Gastroesophageal sphincter (tissue), 4 donors: ENCODE data around the gene PLA2G4A. TPM values are rescaled to one million over a fixed set of nuclear protein-coding genes. Genes with fewer than 3 reads are reported as not detected.

ENCODE experiments used
- ATAC-seq: fragments of 150-250 bp; one replicate; pipeline ENCODE4 v1.9.1; 2016; ENCODE audit warnings: mild to moderate bottlenecking, moderate library complexity
- H3K27ac ChIP-seq, 4 donors: fragments of 200-600 bp; sonication (generic) in 3 of 4; 1 replicate in 3 of 4; 2 replicates in 1 of 4; pipeline ENCODE4 v1.5.1; 2016 to 2019
- H3K27me3 ChIP-seq: fragments of 200-600 bp; sonication (generic); one replicate; pipeline ENCODE4 v1.5.1; 2019
- H3K36me3 ChIP-seq, 2 donors: fragments of 200-600 bp; sonication (generic); one replicate each; pipeline ENCODE4 v1.5.1; 2019; ENCODE audit warnings: control low read depth in 1 of 2
- H3K4me1 ChIP-seq, 3 donors: fragments of 200-600 bp; sonication (generic); 1 replicate in 2 of 3; 2 replicates in 1 of 3; pipeline ENCODE4 v1.5.1; 2016 to 2019; ENCODE audit warnings: control low read depth in 2 of 3
- H3K4me3 ChIP-seq, 2 donors: fragments of 200-600 bp; sonication (generic); one replicate each; pipeline ENCODE4 v1.5.1; 2019; ENCODE audit warnings: mild to moderate bottlenecking in 1 of 2, moderate library complexity in 1 of 2
- H3K9me3 ChIP-seq, 3 donors: fragments of 200-600 bp; sonication (generic); one replicate each; pipeline ENCODE4 v1.5.1; 2017 to 2019; ENCODE audit warnings: control low read depth in 2 of 3
- EP300 ChIP-seq: sonication (generic); formaldehyde crosslinking; IDR thresholded peaks from one replicate; pipeline ENCODE4 v1.6.1; 2017; ENCODE audit warnings: antibody characterized with exemption, mild to moderate bottlenecking
- POLR2A ChIP-seq, 2 donors: fragments of 450-650 bp; IDR thresholded peaks; one replicate each; pipeline ENCODE4 v1.6.1; 2017; ENCODE audit warnings: antibody characterized with exemption in 2 of 2, mild to moderate bottlenecking in 2 of 2, moderate library complexity in 1 of 2
- POLR2AphosphoS5 ChIP-seq: sonication (generic); formaldehyde crosslinking; IDR thresholded peaks from one replicate; pipeline ENCODE4 v1.6.1; 2017; ENCODE audit warnings: antibody characterized with exemption
- WGBS, 2 donors: methylation state at CpG; one replicate each; pipeline ENCODE4 v1.1.5; 2018; ENCODE audit warnings: low coverage in 1 of 2; 5-methylcytosine and 5-hydroxymethylcytosine counted together
- total RNA-seq, 4 donors: library from RNA; depleted of rRNA; stranded (reverse); fragments of >200 nt; gene quantifications; one replicate each; pipeline ENCODE4 v1.1.0, GENCODE V29; 2016
- TF ChIP-seq, protein P1 (sequence below), 4 experiments: fragments of 200-600 bp in 2 of 4; fragments of 450-650 bp in 2 of 4; sonication (generic) in 1 of 4; IDR thresholded peaks; one replicate each; pipeline ENCODE4 v1.5.1; 2017 to 2019; ENCODE audit warnings: antibody characterized with exemption in 4 of 4, mild to moderate bottlenecking in 2 of 4, moderate library complexity in 2 of 4

PLA2G4A gene
- total RNA-seq, 4 donors from 2014 or later: 3.6 to 9.7 (median 5.0) TPM

- Histone ChIP-seq H3K27me3 (no peaks in the 10 kb centered on the region), H3K36me3 (no peaks in the 10 kb centered on the region), H3K4me3 (no peak overlapping the region), H3K4me1 (peaks cover 0 to 5% (median 0%) of the 10 kb centered on the region in 3 donors), H3K27ac (no peak overlapping the region), H3K9me3 (no peaks in the 10 kb centered on the region)
- ATAC-seq: no peak
- TF ChIP-seq, protein P1, sequence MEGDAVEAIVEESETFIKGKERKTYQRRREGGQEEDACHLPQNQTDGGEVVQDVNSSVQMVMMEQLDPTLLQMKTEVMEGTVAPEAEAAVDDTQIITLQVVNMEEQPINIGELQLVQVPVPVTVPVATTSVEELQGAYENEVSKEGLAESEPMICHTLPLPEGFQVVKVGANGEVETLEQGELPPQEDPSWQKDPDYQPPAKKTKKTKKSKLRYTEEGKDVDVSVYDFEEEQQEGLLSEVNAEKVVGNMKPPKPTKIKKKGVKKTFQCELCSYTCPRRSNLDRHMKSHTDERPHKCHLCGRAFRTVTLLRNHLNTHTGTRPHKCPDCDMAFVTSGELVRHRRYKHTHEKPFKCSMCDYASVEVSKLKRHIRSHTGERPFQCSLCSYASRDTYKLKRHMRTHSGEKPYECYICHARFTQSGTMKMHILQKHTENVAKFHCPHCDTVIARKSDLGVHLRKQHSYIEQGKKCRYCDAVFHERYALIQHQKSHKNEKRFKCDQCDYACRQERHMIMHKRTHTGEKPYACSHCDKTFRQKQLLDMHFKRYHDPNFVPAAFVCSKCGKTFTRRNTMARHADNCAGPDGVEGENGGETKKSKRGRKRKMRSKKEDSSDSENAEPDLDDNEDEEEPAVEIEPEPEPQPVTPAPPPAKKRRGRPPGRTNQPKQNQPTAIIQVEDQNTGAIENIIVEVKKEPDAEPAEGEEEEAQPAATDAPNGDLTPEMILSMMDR (IDR thresholded peaks at IDR 0.05): no peak
- TF ChIP-seq POLR2A (IDR thresholded peaks at IDR 0.05): no peak
- no peak for TF ChIP-seq EP300
- TF ChIP-seq POLR2AphosphoS5: no peak
- WGBS, 2 donors: 77 to 83% methylated on average over 4 of the region's 4 CpGs
These were observed 156.2 kb downstream of the PLA2G4A start for GRCh38 chr1:186984959-186985358.

- no peak overlapping the region for H3K27ac ChIP-seq
- H3K27me3 ChIP-seq: no peaks in the 10 kb centered on the region
- no peaks in the 10 kb centered on the region for H3K9me3 ChIP-seq
- no peaks in the 10 kb centered on the region for H3K36me3 ChIP-seq
- peaks cover 0 to 5% (median 0%) of the 10 kb centered on the region in 3 donors for H3K4me1 ChIP-seq
- peak; percentile 56 for ATAC-seq
- TF ChIP-seq EP300 (no peak), POLR2AphosphoS5 (no peak)
- TF ChIP-seq, protein P1 (IDR thresholded peaks at IDR 0.05): peak; percentile 57 to 80 (median 76)
- 0 to 3% methylated on average over 1 to 2 of the region's 2 CpGs for WGBS, 2 donors
- H3K4me3 ChIP-seq: no peak overlapping the region
These were observed 157.2 kb downstream of the PLA2G4A start for GRCh38 chr1:186985889-186986491.

DNA sequence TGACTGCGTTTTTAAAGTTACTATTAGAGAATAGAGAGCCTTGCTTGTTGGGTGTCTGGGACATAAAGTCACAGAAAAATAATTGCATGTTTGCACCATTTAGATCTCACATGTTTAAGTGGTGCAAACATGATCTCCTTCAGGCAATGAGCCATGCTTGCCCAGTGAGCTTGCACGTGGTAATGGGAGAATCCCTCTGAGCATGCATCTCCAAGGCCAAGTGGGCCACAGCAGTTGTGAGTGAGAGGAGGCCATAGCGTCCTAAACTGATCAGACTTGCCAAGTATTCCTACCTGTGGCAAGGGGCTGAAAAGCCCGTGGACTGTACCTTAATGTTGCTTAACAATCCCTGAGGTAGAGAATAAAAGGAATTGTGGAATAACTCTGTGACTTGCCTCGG lies 158.3 kb downstream of the PLA2G4A start:
- Histone ChIP-seq H3K4me3 (no peak overlapping the region), H3K27ac (no peak overlapping the region), H3K27me3 (no peaks in the 10 kb centered on the region), H3K36me3 (no peaks in the 10 kb centered on the region), H3K9me3 (no peaks in the 10 kb centered on the region), H3K4me1 (peaks cover 0 to 5% (median 0%) of the 10 kb centered on the region in 3 donors)
- TF ChIP-seq, protein P1 (IDR thresholded peaks at IDR 0.05): no peak
- TF ChIP-seq POLR2A (IDR thresholded peaks at IDR 0.05) (no peak), POLR2AphosphoS5 (no peak), EP300 (no peak)
- 79 to 94% methylated on average over 3 to 4 of the region's 5 CpGs for WGBS, 2 donors
- no peak for ATAC-seq

GRCh38 chr1:186987769-186988168 lies 159.0 kb downstream of the PLA2G4A start:
- Histone ChIP-seq H3K27me3 (no peaks in the 10 kb centered on the region), H3K9me3 (no peaks in the 10 kb centered on the region), H3K4me3 (no peak overlapping the region), H3K4me1 (peaks cover 0 to 5% (median 0%) of the 10 kb centered on the region in 3 donors), H3K27ac (no peak overlapping the region), H3K36me3 (no peaks in the 10 kb centered on the region)
- no peak for TF ChIP-seq EP300
- TF ChIP-seq, protein P1 (IDR thresholded peaks at IDR 0.05): no peak
- ATAC-seq: no peak

DNA sequence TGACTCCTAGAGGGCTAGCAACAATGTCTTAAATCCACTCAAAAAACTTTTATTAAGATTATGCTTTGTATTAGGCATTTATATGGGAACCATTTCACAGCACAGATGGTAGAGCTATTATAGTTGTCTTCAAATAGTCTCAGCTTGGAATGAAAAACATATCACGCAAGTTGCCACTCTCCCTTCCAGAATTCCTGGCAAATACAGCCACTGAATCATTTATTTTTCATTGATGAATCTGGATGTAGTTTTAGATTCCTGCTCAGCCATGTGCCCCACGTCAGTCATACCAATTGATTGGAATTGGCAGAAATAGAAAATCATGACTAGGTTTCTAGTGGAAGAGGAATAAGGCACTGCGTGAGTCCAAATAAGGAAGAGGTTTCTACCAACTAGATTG lies 165.2 kb downstream of the PLA2G4A start:
- Histone ChIP-seq H3K27me3 (no peaks in the 10 kb centered on the region), H3K36me3 (no peaks in the 10 kb centered on the region), H3K9me3 (no peaks in the 10 kb centered on the region), H3K27ac (no peak overlapping the region), H3K4me1 (no peaks in the 10 kb centered on the region), H3K4me3 (no peak overlapping the region)
- no peak for ATAC-seq
- WGBS, 2 donors: 57 to 100% methylated on average over 3 of the region's 3 CpGs
- TF ChIP-seq POLR2AphosphoS5: no peak
- TF ChIP-seq EP300: no peak
- TF ChIP-seq, protein P1 (IDR thresholded peaks at IDR 0.05): no peak
